HepG2 (cell line): ENCODE data around the gene CHML. TPM values are rescaled to one million over a fixed set of nuclear protein-coding genes. Genes with fewer than 3 reads are reported as not detected.

Source experiments
- DPF2 ChIP-seq: sonication (generic); formaldehyde crosslinking; IDR thresholded peaks from 2 replicates; pipeline ENCODE4 v1.4.0; 2020; ENCODE audit warnings: mild to moderate bottlenecking, low read depth, missing genetic modification reagents, borderline replicate concordance
- FOXA1 ChIP-seq, 2 experiments: fragments of 450-650 bp in 1 of 2; sonication (generic) in 1 of 2; formaldehyde crosslinking in 1 of 2; IDR thresholded peaks; 2 replicates each; pipeline versions ENCODE4 v1.4.0 to v1.6.1; 2016 to 2020; ENCODE audit warnings: missing genetic modification reagents in 1 of 2
- HES4 ChIP-seq: sonication (generic); formaldehyde crosslinking; IDR thresholded peaks from 2 replicates; pipeline ENCODE4 v1.9.0; 2021; ENCODE audit warnings: mild to moderate bottlenecking, missing genetic modification reagents, borderline replicate concordance
- MXD1 ChIP-seq: sonication (generic); formaldehyde crosslinking; IDR thresholded peaks from 2 replicates; pipeline ENCODE4 v1.4.0; 2020; ENCODE audit warnings: mild to moderate bottlenecking, missing genetic modification reagents
- SIN3A ChIP-seq: IDR thresholded peaks from 2 replicates; pipeline ENCODE4 v1.6.1; 2011; ENCODE audit warnings: low read depth, mild to moderate bottlenecking, control low read depth, low read length, borderline replicate concordance
- THAP11 ChIP-seq: IDR thresholded peaks from 2 replicates; pipeline ENCODE4 v1.6.1; 2016; ENCODE audit warnings: missing biosample characterization, missing genetic modification reagents
- ZBTB25 ChIP-seq: IDR thresholded peaks from 2 replicates; pipeline ENCODE4 v1.6.1; 2018; ENCODE audit warnings: missing genetic modification reagents
- ZFP91 ChIP-seq: sonication (generic); formaldehyde crosslinking; IDR thresholded peaks from 2 replicates; pipeline ENCODE4 v1.9.0; 2022; ENCODE audit warnings: missing genetic modification reagents, mild to moderate bottlenecking, borderline replicate concordance
- ZNF142 ChIP-seq: sonication (generic); formaldehyde crosslinking; IDR thresholded peaks from 2 replicates; pipeline ENCODE4 v1.4.0; 2020; ENCODE audit warnings: missing genetic modification reagents
- ZNF570 ChIP-seq: sonication (generic); formaldehyde crosslinking; IDR thresholded peaks from 2 replicates; pipeline ENCODE4 v1.4.0; 2020; ENCODE audit warnings: mild to moderate bottlenecking, missing genetic modification reagents, borderline replicate concordance
- ZNF710 ChIP-seq: sonication (generic); formaldehyde crosslinking; IDR thresholded peaks from 2 replicates; pipeline ENCODE4 v1.5.0; 2020; ENCODE audit warnings: mild to moderate bottlenecking, missing genetic modification reagents, borderline replicate concordance
- ZUFSP ChIP-seq: sonication (generic); formaldehyde crosslinking; IDR thresholded peaks from 2 replicates; pipeline ENCODE4 v1.9.0; 2021; ENCODE audit warnings: missing genetic modification reagents, mild to moderate bottlenecking, borderline replicate concordance
- polyA plus RNA-seq, 8 experiments: library from polyadenylated mRNA; depleted of rRNA in 3 of 8; stranded (reverse) in 7 of 8; unstranded in 1 of 8; fragments of >200 nt; fragmentation: Illumina TruSeq in 4 of 8; extraction: Trizol in 4 of 8; gene quantifications; 2 replicates each; pipeline versions ENCODE4 v1.2.1 to v1.2.3, GENCODE V29; 2011 to 2016; ENCODE audit warnings: low read depth in 4 of 8, missing spikeins in 1 of 8, mixed read lengths in 1 of 8; ENCODE audit not compliant: insufficient read depth in 1 of 8
- total RNA-seq, 5 experiments: library from RNA; depleted of rRNA; stranded (reverse); fragments of >200 nt; fragmentation: Illumina TruSeq; extraction: Trizol; gene quantifications; 2 replicates each; pipeline ENCODE4 v1.2.3, GENCODE V29; 2016; ENCODE audit warnings: low read depth in 1 of 5

The CHML gene
- total and polyA plus RNA-seq, 2 of the 13 experiments (the other 11 are each of a cell fraction or from before 2014, with no cell fraction given), result 5.2 to 16.7 TPM

GRCh38 chr1:241640149-241640866, at the start of gene CHML, which contains the start of gene OPN3 (continued):
- TF ChIP-seq ZNF570 (CRISPR knock-in tag), result no peak
- TF ChIP-seq HES4 (CRISPR knock-in tag), result no peak
- peak; percentile 63 for TF ChIP-seq ZFP91
- TF ChIP-seq ZUFSP (CRISPR knock-in tag), result no peak
- no peak for TF ChIP-seq ZBTB25 (CRISPR knock-in tag)
- TF ChIP-seq ZNF142 (CRISPR knock-in tag), result peak; percentile 48; the same call in 1 of the 2 replicates
- no peak for TF ChIP-seq DPF2 (CRISPR knock-in tag)
- TF ChIP-seq SIN3A, result peak; percentile 61; the same call in 1 of the 2 replicates
- no peak for TF ChIP-seq FOXA1 (IDR thresholded peaks at IDR 0.05)
- TF ChIP-seq FOXA1 (CRISPR knock-in tag; IDR thresholded peaks at IDR 0.05), result no peak
- TF ChIP-seq ZNF710 (CRISPR knock-in tag), result no peak
- peak; percentile 46; the same call in 1 of the 2 replicates for TF ChIP-seq MXD1
- no peak; the same call in 1 of the 2 replicates for TF ChIP-seq THAP11 (CRISPR knock-in tag)
